H1 (cell line): Measurements from ENCODE around the gene OGFOD1. TPM values are rescaled to one million over a fixed set of nuclear protein-coding genes. Genes with fewer than 3 reads are reported as not detected.

Source experiments
- ASH2L ChIP-seq: fragments of 200-600, 300-600 bp; sonication (generic); IDR thresholded peaks from one replicate; pipeline ENCODE4 v1.7.1; 2017; ENCODE audit warnings: low read length
- CHD1 ChIP-seq: IDR thresholded peaks from 2 replicates; pipeline ENCODE4 v1.6.1; 2012; ENCODE audit warnings: low read depth, low read length, improper control_type of control experiment
- CHD7 ChIP-seq: fragments of 300-600 bp; sonication (generic); IDR thresholded peaks from 2 replicates; pipeline ENCODE4 v1.7.1; 2012; ENCODE audit warnings: low read length, moderate library complexity, mild to moderate bottlenecking, inconsistent platforms; ENCODE audit not compliant: insufficient replicate concordance
- GTF2F1 ChIP-seq: IDR thresholded peaks from 2 replicates; pipeline ENCODE4 v1.6.1; 2012; ENCODE audit warnings: low read depth, low read length, improper control_type of control experiment, borderline replicate concordance
- JUN ChIP-seq: IDR thresholded peaks from 2 replicates; pipeline ENCODE4 v1.6.1; 2011; ENCODE audit warnings: low read depth, mild to moderate bottlenecking, improper control_type of control experiment, low read length
- NANOG ChIP-seq: IDR thresholded peaks from 2 replicates; pipeline ENCODE4 v1.6.1; 2011; ENCODE audit warnings: low read length, low read depth, mild to moderate bottlenecking, inconsistent platforms; ENCODE audit not compliant: insufficient read depth, poor library complexity, severe bottlenecking
- NRF1 ChIP-seq: IDR thresholded peaks from 2 replicates; pipeline ENCODE4 v1.6.1; 2011; ENCODE audit warnings: mild to moderate bottlenecking, low read depth, low read length, improper control_type of control experiment
- RFX5 ChIP-seq: IDR thresholded peaks from 2 replicates; pipeline ENCODE4 v1.6.1; 2011; ENCODE audit warnings: low read depth, low read length, improper control_type of control experiment, borderline replicate concordance
- RNF2 ChIP-seq: fragments of 200-900, 300-1000 bp; sonication (generic); IDR thresholded peaks from 2 replicates; pipeline ENCODE4 v1.7.1; 2016; ENCODE audit warnings: borderline replicate concordance, low read depth, mild to moderate bottlenecking, antibody characterized with exemption, low read length; ENCODE audit not compliant: poor library complexity, severe bottlenecking; ENCODE audit errors: missing control alignments
- RXRA ChIP-seq: IDR thresholded peaks from 2 replicates; pipeline ENCODE4 v1.6.1; 2011; ENCODE audit warnings: low read depth, mild to moderate bottlenecking, low read length, moderate library complexity; ENCODE audit not compliant: insufficient read depth
- SIN3A ChIP-seq, 2 experiments: IDR thresholded peaks in 1 of 2; conservative IDR thresholded peaks in 1 of 2; 2 replicates each; pipeline ENCODE4 v1.6.1; 2011 to 2012; ENCODE audit warnings: low read length in 2 of 2, improper control_type of control experiment in 1 of 2, low read depth in 1 of 2, mild to moderate bottlenecking in 1 of 2
- TBP ChIP-seq: IDR thresholded peaks from 2 replicates; pipeline ENCODE4 v1.6.1; 2011; ENCODE audit warnings: low read depth, low read length, improper control_type of control experiment
- polyA plus RNA-seq, 7 experiments: library from polyadenylated mRNA; depleted of rRNA in 3 of 7; stranded (reverse) in 5 of 7; unstranded in 2 of 7; fragments of >200 nt in 5 of 7; fragments of 200-250 nt in 2 of 7; gene quantifications; 1 replicate in 5 of 7; 2 replicates in 1 of 7; 4 replicates in 1 of 7; pipeline versions ENCODE4 v1.2.1 to v1.2.3, GENCODE V29; 2011 to 2013; ENCODE audit warnings: missing spikeins in 2 of 7, mixed read lengths in 2 of 7
- total RNA-seq: library from RNA; stranded (reverse); fragmentation: NEBNext Ultra II Directional; extraction: Animal tissue kit (Norgen Biotek cat#: 25700); gene quantifications from 2 replicates; pipeline ENCODE4 v1.2.1, GENCODE V29; 2021

The OGFOD1 gene
- total and polyA plus RNA-seq, 2 of the 8 experiments (the other 6 are each of a cell fraction or from before 2014, with no cell fraction given), result 24.6 to 61.4 TPM

GRCh38 chr16:56518425-56518824 is 67.1 kb downstream of the OGFOD1 start (continued):
- no peak for TF ChIP-seq CHD7
- no peak for TF ChIP-seq RNF2
- TF ChIP-seq RXRA, result no peak
- no peak for TF ChIP-seq TBP
- TF ChIP-seq SIN3A (conservative IDR thresholded peaks at IDR 0.05 in 1 of 2, IDR thresholded peaks at IDR 0.05 in 1 of 2; ENCODE audit: low read depth in 1 of 2, low read length in 2 of 2), result no peak
- no peak for TF ChIP-seq GTF2F1
- TF ChIP-seq JUN, result no peak
- no peak for TF ChIP-seq ASH2L
- TF ChIP-seq CHD1, result no peak
- no peak for TF ChIP-seq NANOG
- no peak for TF ChIP-seq RFX5
- TF ChIP-seq NRF1, result no peak
